Stimulated activated CD8-positive, alpha-beta memory T cell treated with anti-CD3 and anti-CD28 coated beads, Interleukin-4, amount 100 ng/mL, for 1 hour (primary cell): ENCODE results near the gene HAPSTR1.
"Not testable (repeated sequence)": the region's sequence is repeated elsewhere in the genome, so short reads cannot be mapped to it uniquely, and the experiment has no call there.

Experiments used
- DNase-seq, 2 donors: peaks; one replicate each; pipeline ENCODE4 v3.0.0-alpha.2; 2020; ENCODE audit warnings: low read depth in 2 of 2, low spot score in 1 of 2

The HAPSTR1 gene, protein sequence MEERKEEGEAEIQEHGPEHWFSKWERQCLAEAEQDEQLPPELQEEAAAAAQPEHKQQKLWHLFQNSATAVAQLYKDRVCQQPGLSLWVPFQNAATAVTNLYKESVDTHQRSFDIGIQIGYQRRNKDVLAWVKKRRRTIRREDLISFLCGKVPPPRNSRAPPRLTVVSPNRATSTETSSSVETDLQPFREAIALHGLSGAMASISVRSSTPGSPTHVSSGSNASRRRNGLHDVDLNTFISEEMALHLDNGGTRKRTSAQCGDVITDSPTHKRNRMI

DNA sequence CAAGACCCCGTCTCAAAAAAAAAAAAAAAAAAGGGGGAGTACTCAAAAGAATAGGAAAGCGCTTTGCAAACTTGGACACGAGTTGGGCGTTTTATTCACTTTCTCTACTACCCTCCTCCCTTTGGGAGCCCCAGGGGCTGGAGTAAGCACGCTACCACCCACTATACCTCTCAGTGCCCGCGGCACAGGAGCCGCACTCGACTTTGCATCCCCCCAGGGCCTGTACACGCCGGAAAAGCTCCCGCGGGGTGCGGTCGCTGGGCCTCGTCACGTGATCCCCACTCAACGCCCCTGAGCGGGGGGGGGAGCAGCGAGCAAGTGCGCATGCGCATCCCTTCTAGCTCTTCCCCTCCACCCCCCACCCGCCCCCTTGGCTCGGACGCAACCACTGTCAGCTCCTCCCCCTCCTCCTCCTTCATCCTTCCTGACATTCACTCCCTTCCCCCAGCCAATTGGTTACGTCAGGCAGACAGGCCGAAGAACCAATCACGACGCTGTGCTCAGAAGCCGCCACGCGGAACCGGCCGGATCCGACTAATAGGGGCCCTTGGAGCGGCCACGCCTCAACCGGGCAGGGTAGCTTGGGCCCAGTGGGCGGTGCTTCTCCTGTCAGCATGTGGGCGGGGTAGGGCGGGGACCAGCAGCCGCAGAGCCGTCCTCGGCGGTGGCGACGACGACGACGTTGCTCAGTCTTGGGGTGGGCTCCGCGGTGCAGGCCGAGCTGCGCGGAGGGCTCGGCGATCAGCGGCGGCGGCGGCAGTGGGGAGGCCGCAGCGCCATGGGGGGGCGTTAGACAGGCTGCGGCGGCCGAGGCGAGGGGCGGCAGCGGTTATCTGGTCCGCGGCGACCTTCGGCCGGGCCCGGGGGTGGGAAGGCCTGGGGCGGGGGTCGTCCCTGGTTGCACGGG, at the start of gene HAPSTR1:
HAPSTR1 (plus strand) TSS at position 685 of the 907 bp plus-strand sequence. CDS start 401 bp downstream, outside the sequence.
- peak; percentile 98 to 99 for DNase-seq

DNA sequence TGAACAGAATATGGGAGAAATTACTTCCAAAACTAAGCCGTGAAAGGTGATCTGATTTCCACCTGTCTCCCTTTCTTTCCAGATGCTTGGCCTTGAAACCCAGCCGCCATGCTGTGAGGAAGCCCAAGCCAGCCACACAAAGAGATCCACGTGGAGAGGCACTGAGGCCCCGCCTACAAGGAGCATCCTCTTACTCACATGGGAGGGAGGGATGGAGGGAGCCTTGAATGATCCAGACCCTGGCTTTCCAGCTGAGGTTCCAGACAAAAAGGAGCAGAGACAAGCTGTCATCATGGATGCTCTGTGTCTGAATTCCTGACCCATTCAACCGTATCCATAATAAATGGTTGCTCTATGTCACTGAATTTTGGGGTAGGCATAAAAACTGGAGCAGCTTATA, 48.9 kb upstream of the HAPSTR1 start:
- no peak for DNase-seq

DNA sequence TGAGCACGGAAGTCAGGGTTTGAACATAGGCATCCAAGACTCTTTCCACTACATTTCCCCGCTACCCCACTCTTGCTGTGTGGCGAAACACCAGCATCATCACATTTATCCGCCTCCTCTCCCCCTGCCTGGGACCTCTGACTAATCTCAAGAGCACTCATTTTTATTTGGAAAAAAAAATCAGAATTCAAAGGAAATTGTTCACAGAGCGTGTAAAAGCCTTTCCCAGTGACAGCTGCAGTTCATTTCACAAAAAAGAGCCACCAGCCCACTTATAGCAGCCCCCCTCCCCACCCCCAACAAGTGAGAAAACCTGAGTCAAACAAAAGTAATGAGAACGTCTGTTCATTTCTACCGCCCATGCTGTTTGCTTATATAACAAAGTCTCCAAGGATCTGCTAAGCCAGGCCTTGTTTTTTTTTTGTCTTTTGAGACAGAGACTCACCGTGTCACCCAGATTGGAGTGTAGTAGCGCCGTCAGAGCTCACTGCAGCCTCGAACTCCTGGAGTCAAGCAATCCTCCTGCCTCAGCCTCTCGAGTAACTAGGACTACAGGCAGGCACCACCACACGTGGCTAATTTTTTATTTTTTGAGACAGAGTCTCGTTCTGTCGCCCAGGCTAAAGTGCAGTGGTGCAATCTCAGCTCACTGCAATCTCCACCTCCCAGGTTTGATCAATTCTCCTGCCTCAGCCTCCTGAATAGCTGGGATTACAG, 48.3 kb upstream of the HAPSTR1 start:
- DNase-seq: no peak

DNA sequence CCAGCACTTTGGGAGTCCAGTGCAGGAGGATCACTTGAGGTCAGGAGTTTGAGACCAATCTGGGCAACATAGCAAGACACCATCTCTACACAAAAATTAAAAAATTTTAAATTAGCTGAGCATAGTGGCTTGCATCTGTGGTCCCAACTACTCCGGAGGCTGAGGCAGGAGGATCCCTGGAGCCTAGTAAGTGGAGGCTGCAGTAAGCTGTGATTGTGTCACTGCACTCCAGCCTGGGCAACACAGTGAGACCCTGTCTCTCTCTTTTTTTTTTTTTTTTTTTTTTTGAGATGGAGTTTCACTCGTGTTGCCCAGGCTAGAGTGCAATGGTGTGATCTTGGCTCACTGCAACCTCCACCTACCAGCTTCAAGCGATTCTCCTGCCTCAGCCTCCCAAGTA, 45.9 kb upstream of the HAPSTR1 start:
- DNase-seq: not testable (repeated sequence)

DNA sequence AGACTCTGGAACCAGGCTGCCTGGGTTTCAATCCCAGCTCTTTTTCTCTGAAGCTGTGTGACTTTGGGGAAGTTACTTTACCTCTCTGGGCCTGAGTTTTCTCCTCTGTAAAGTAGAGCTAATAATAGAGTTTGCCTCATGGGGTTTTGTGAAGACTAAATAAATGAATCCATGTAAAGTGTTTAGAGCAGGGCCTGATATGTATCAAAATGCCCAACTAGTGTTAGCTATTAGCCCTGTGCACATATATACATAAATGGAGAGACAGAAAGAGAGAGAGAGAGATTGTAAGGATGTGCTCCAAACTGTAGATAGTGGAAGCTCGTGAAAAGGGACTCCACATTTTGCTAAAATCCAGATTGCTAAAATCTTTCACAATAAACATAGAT, 44.8 kb upstream of the HAPSTR1 start:
- DNase-seq: no peak

DNA sequence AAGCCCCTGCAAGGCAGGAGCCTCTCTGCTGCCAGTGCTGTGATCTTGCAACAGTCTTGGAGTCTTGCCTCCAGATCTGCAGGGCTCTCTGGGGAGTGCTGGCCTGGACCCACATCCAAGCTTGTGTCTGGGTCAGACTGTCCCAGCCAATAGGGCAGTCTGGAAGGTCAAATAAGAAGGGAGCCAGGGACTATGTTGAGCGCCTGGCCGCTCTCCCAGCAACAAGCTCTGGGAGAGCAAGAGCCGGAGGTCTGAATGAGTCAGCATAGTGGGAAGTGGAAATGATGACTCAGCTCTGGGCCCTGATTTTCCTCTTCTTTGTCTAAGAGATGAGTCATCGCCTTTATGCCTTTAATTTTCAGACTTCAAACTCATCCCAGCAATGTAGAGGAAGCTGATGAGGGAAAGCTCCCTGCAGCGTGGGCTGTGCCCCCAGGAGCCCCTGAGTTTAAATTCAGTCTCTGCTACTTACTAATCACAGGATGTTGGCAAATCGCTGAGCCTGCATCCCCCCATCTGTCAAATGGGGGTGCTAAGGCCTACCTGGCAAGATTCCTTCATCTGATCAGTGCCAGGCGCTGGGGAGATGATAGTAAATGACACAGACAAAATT, 43.6 kb upstream of the HAPSTR1 start:
- DNase-seq: no peak

DNA sequence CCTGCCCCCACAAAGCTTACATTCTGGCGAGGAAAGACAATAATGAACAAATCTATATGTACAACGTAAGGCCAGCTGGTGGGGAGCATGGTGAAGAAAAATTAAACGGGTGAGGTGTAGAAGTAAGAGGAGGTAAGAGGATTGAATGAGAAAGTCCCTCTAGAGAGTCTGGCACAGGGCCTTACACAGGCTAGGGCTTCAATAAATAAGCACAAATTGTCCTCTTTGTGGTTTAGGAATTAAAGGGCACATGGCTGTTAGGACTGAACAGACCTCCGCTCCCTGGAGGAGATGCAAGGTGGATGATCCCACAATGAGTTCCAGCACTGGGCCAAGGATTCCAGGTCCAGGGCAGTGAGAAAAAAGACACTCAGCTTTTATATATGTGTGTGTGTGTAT, 43.1 kb upstream of the HAPSTR1 start:
- no peak for DNase-seq

DNA sequence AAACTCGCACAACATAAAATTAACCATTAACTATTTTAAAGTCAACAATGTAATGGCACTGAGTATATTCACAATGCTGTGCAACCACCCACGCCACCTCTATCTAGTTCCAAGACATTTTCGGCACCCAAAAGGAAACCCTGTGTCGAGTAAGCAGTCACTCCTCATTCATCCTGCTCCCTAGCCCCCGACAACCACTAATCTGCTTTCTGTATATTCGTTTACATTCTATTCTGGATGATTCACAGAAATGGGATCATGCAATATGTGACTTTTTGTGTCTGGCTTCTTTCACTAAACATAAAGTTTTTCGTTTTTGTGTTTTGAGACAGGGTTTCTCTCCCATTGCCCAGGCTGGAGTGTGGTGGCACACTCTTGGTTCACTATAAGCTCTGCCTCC, 42.2 kb upstream of the HAPSTR1 start:
- DNase-seq: no peak

DNA sequence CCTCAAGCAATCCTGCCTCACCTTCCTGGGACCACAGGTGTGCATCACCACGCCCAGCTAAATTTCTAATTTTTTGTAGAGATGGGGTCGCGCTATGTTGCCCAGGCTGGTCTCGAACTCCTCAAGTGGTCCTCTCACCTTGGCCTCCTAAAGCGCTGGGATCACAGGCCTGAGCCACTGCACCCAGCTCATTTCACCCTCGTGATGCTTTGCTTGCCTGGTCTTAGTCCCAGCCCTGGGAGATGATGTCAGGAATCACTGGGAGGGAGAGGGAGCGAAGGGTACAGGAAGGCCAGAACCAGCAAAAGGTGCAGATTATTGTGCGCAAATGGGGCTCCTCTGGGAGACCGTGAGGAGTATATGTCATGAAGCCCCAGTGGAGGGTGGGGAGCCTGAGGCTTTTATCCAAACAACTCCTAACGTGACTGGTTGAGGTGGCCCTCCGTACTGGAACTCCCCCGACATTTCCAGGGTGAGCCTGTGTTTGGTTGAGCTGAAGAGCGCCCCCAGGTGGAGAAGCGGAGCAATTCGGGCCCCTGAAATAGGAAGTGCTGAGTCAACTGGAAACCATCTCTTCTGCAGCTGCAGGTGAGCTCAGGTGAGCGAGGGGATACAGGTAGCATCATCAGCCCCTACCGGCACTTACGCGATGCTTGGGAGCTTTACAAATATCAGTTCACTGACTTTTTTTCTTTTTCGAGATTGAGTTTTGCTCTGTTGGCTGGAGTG, 41.2 kb upstream of the HAPSTR1 start:
- DNase-seq: no peak

DNA sequence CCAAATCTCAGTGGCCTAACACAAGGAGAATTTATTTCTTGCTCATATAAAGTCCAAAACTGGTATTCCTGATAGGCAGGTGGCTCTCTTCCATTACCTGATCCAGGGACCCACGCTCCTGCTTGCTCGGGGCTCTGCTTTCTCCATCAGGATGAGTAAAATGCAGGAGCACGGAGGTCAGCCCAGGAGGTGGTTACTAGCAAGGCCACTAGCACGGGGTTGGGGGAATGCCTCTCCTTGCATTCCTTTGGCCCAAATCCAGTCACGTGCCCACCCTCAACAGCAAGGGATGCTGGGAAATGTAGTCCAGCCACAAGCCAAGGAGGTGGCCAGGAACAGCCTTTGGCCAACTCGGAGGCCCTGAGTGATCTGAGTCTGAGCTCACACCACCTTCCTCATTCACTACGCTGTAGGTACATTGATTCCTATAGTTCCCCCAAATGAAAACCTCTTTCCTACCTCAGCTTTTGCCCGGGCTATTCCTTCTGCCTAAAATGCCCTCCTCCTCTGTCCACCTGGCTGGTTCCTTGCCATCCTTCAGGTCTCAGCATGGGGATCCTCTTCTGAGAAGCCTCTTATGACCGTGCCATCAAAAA, 38.3 kb upstream of the HAPSTR1 start:
- DNase-seq: no peak

DNA sequence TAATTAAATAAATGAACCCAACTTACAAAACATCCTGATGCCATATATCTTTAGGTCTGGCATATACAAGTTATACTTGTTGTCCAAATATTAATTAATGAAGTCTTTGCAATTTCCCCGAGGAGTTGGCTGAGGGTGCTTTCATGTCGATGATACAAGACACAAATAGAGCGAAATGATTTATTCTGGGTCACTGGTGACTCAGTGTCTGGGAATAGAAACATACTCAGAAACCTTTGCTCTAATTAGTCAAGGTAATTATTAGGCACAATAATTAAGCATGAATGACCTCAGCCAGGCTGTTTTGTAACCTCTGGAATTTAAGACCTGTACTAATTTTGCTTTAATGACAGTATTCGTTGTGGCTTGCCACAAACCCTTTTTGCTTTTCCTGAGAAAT, 37.0 kb upstream of the HAPSTR1 start:
- DNase-seq: no peak

DNA sequence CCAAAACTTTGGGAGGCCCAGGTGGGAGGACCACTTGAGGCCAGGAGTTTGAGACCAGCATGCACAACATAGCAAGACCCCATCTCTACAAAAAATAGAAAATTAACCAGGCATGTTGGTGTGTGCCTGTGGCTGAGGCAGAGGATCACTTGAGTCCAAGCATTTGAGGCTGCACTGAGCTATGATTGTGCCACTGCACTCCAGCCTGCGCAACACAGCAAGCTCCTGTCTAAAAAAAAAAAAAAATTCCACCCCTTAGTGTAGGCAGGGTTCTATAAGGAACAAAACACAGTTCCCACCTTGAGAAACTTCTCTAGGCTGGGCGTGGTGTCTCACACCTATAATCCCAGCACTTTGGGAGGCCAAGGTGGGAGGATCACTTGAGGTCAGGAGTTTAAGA, 36.3 kb upstream of the HAPSTR1 start:
- DNase-seq: no peak

DNA sequence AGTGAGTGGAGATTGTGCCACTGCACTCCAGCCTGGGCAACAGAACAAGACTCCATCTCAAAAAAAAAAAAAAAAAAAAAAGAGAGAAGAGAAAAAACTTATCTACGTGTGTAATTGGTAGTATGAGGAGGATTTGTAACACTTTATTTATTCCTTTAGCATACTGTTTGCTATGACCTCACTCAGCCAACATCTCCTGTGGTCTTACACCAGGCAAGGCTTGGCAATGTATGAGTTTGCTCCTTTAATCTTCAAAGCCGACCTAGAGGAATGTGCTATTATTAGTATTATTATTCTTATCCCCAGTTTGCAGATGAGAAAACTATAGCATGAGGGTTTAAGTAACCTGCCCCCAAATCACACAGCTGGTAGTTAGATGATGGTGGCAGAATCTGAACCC, 35.8 kb upstream of the HAPSTR1 start:
- DNase-seq: no peak

DNA sequence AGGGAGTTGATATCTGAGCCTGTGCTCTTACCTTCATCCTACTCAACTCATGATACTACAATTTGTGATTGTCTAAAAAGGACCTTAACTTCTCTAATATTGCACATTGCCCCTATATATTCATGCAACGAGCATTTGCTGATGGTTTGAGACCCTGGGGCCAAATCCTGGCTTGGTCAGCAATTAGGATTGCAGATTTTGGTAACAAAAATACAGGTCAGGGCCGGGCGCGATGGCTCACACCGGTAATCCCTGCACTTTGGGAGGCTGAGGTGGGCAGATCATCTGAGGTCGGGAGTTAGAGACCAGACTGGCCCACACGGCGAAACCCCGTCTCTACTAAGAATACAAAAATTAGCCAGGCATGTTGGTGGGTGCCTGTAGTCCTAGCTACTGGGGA, 35.4 kb upstream of the HAPSTR1 start:
- no peak for DNase-seq

DNA sequence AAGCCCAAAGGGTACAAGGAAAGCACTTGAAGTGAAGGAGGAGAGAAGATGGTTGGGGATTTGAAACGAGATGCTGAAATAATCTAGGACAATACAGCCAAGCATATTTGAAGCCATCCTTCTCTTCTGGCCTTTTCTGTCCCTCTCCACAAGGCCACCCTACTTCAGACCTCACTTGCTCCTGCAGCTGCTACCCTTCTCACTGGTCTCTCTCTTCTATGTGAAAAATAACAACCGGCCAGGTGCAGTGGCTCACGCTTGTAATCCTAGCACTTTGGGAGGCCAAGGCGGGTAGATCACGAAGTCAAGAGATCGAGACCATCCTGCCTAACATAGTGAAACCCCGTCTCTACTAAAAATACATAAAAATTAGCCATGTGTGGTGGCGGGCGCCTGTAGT, 33.2 kb upstream of the HAPSTR1 start:
- DNase-seq: no peak

DNA sequence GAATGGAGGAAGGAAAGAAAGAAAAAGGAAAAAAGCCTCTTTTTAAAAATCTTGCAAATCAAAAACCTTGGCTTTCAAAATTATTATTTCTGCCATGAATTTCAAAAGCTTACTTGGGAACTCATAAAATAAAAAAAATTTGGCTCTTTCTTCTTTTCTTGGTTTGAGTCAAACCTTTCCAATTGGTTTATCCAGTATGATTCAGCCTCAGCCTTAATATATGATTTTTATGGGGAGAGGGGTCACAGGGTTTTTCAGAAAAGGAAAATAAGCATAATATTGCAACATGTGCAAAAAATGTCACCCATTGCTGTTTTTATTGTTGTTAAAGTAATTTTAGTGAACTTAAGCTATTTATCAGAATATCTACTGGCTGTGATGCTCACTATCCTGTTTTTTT, 31.2 kb upstream of the HAPSTR1 start:
- no peak for DNase-seq

DNA sequence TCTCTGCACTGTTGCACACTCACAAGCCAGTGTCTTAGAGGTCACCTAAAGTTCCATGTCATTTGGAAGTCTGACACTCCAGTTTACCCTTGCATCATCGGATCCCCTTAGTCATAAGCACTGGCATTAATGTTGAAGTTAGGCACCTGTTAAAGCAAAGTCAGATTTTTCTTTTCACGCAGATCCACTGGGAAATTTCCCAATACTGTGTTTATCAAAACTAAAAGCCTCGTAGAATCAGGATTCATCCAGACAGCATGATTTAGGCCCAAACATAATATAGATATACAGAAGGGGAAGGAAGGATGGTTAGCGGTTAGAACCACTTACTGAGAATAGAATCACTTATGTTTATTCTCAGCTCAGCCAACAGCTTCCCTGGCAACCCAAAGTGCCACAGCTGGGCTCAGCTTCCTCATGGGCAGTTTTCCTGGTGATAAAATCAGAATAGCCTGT, 30.1 kb upstream of the HAPSTR1 start:
- no peak for DNase-seq

DNA sequence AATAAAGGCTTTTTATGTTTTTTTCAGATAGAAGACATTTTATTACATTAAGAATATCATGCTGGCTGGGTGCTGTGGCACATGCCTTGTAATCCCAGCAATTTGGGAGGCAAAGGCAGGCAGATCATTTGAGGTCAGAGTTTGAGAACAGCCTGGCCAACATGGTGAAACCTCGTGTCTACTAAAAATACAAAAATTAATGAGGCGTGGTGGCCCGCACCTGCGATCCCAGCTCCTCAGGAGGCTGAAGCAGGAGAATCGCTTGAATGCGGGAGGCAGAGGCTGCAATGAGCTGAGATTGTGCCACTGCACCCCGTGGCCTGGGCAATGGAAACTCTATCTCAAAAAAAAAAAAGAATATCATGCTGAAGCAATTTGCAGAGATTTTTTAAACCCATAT, 29.1 kb upstream of the HAPSTR1 start:
- DNase-seq: no peak

DNA sequence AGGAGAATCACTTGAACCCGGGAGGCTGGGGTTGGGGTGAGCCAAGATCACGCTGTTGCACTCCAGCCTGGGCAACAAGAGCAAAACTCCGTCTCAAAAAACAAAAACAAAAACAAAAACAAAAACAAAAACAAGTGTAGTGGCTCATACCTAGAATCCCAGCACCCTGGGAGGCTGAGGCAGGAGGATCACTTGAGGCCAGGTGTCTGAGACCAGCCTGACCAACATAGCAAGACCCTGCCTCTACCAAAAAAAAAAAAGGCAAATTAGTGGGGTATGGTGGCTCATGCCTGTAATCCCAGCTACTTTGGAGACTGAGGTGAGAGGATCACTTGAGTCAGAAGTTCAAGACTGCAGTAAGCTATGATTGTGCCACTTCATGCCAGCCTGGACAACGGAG, 26.4 kb upstream of the HAPSTR1 start:
- no peak for DNase-seq

DNA sequence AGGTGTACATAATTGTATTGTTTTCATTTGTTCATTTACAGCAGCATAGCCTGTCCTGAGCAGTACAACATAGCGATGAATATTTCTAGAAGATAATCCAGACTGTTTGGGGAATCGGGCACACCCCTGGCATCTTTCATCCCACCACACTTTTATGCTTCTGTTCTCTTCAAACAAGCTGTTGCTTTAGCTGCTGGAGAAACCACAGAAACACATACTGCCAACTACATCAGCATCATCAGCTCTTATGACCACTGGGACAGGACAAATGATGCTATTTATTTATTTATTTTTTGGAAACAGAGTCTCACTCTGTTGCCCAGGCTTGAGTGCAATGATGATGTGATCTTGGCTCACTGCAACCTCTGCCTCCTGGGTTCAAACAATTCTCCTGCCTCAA, 22.6 kb upstream of the HAPSTR1 start:
- no peak for DNase-seq
